ENCODE measurements around the gene TAF11L11.
"Not testable (repeated sequence)": the region's sequence is repeated elsewhere in the genome, so short reads cannot be mapped to it uniquely, and the experiment has no call there.

The TAF11L11 gene

GRCh38 chr5:17603880-17604279 lies at the start of gene TAF11L11:
TAF11L11 (plus strand) TSS chr5:17604183.
- not testable (repeated sequence) for DNase-seq

GRCh38 chr5:17585658-17586057 lies 18.3 kb upstream of the TAF11L11 start, which contains the start of gene TAF11L7:
TAF11L7 (minus strand) TSS chr5:17585758.
- DNase-seq = not testable (repeated sequence)

- DNase-seq = not testable (repeated sequence)
These were observed 13.1 kb upstream of the TAF11L11 start, which contains the start of gene TAF11L8 for GRCh38 chr5:17590860-17591259. TAF11L8 (minus strand) TSS chr5:17590960.

GRCh38 chr5:17594255-17594654 lies 9.7 kb upstream of the TAF11L11 start, which contains the start of gene TAF11L9:
TAF11L9 (minus strand) TSS chr5:17594394.
- DNase-seq = not testable (repeated sequence)

- DNase-seq = not testable (repeated sequence)
These were observed 6.3 kb upstream of the TAF11L11 start, which contains the start of gene TAF11L10 for GRCh38 chr5:17597728-17598127. TAF11L10 (minus strand) TSS chr5:17597828.

- no peak for DNase-seq
These were observed 968 bp downstream of the TAF11L11 start for GRCh38 chr5:17604951-17605350.

- DNase-seq = not testable (repeated sequence)
These were observed 3.5 kb downstream of the TAF11L11 start for GRCh38 chr5:17607461-17607860.

- not testable (repeated sequence) for DNase-seq
These were observed 6.1 kb downstream of the TAF11L11 start, which contains the start of gene TAF11L12 for GRCh38 chr5:17610092-17610491. TAF11L12 (plus strand) TSS chr5:17610392.

- DNase-seq = no peak
These were observed 11.1 kb downstream of the TAF11L11 start for GRCh38 chr5:17614872-17615605.

- DNase-seq = no peak
These were observed 15.4 kb downstream of the TAF11L11 start for GRCh38 chr5:17619354-17619753.

- DNase-seq = no peak
These were observed 16.6 kb downstream of the TAF11L11 start for GRCh38 chr5:17620627-17621026.

- DNase-seq = no peak
These were observed 21.7 kb downstream of the TAF11L11 start for GRCh38 chr5:17625686-17626085.

GRCh38 chr5:17631788-17632187 lies 27.8 kb downstream of the TAF11L11 start, which contains the start of gene TAF11L13:
TAF11L13 (plus strand) TSS chr5:17632088.
- DNase-seq = not testable (repeated sequence)

GRCh38 chr5:17634160-17634559 lies 30.2 kb downstream of the TAF11L11 start, which contains the start of gene TAF11L14:
TAF11L14 (plus strand) TSS chr5:17634460.
- DNase-seq = no peak

GRCh38 chr5:17649232-17649631 lies 45.2 kb downstream of the TAF11L11 start:
- not testable (repeated sequence) for DNase-seq

- not testable (repeated sequence) for DNase-seq
These were observed 51.3 kb downstream of the TAF11L11 start for GRCh38 chr5:17655201-17655759.

Measured in COR-L47 (cell line).